Breast epithelium (tissue), 3 donors: ENCODE measurements around the gene THNSL1.

Experiments
- CTCF ChIP-seq, 3 donors: fragments of 450-650 bp; IDR thresholded peaks; one replicate each; pipeline ENCODE4 v1.5.1; 2016 to 2017; ENCODE audit warnings: antibody characterized with exemption in 3 of 3, mild to moderate bottlenecking in 3 of 3, moderate library complexity in 3 of 3
- POLR2AphosphoS5 ChIP-seq, 3 donors: sonication (generic); formaldehyde crosslinking; IDR thresholded peaks; one replicate each; pipeline ENCODE4 v1.6.1; 2017; ENCODE audit warnings: antibody characterized with exemption in 3 of 3

DNA sequence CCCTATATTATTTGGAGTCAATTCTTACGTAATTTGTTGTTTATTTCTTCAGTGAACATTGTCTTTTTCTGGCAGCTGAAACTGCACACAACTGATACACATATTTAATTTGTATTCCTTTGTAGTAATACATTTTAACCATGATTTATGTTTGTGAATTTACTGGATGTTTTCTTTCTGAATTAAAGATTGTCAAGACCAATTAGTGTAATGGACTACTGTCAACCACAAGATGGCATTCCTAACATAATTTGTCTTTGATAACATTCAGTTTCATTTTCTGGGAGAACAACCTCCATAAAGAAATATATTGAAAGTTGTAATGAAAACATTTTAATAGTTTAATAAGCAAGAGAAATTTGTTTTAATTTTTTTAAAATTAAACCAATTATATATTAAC, 10.1 kb downstream of the THNSL1 start:
- TF ChIP-seq POLR2AphosphoS5 (IDR thresholded peaks at IDR 0.05) = no peak
- TF ChIP-seq CTCF (IDR thresholded peaks at IDR 0.05) = no peak
